HG03175 (cell line): ENCODE measurements around the gene IDUA.

Experiments
- ATAC-seq: cut with Tn5 transposase; IDR thresholded peaks from one replicate; pipeline ENCODE4 v1.9.1; 2021; ENCODE audit warnings: mild to moderate bottlenecking, moderate library complexity; ENCODE audit not compliant: unreplicated experiment

The IDUA gene

DNA sequence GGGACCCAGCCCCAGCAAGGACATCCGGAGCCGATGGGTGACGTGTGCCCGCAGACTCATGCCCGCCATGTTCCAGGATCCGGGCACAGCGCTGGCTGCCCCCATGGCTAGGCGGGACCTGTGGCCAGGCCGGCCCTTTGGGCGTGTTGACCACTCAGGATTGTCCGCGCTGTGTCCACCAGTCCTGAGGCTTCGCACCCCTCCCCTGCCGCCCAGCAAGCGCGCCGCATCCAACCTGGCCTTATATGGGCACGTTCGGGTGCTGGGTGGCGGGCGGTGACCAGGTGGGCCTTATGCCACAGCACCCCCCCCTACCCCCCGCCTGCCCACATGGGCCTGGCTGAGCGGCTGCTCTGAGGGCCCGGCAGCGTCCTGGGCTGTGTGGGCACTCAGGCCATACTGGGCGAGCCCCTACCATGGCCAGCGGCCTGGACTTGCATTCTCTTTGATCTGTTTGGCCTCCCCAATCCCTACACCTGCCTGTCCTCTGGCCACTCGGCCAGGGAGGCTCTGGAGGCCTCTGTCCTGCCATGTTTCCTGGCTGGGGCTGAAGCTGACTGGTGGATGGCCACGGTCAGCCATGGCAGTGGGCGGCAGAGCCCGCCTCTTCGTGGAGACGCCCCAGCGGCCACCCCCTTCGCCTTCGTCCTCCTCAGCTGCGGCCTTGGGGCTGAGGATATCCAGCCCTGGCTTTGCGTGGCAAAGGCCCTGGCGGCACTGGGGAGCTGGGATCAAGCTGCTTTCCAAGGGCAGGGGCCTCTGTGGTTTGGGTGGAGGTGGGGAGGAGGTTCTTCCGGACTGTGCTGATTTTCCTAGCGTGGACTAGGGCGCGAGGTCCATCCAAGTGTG, 26.6 kb downstream of the IDUA start:
- ATAC-seq, result no peak

DNA sequence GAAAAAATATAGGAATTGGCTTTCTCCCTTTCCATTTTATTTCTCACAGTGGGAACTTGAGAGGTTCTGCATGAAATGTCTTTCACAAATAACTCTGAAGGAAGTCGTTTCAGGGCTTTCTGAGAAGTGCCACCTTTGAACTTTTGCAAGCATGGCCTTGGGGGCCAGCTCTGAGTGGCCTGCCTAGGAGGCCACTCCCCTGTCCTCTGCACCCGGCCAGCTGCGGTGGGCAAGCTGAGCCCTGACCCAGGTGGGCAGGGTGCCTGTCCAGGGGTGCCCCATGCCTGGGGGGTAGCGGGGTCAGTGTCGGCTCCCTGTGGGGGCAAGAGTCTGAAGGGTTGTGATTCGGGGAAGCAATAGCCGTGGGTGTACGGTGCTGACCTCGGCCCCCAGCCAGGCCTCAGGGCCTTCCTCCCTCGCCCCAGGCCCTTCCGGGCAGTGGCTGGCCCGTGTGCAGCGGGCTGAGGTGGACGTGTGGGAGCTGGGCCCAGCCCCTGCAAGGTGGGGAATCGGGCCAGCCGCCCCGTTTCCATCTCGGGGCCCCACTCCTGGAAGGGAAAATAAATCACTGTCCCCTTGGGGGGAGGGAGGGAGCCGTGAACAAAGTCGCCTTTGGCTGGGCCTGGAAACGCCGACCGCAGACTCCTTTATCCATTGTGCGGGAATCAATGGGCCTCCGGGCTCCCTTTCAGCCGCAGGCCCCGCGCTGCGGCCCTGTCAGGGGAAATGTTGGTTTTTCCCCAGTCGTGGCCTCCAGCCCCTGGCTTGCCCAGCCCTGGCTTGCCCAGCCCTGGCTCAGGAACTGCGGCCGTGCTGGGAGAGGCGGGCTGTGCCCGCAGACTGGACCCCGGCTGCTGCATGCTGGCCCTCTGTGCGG, 27.7 kb downstream of the IDUA start:
- no peak for ATAC-seq

DNA sequence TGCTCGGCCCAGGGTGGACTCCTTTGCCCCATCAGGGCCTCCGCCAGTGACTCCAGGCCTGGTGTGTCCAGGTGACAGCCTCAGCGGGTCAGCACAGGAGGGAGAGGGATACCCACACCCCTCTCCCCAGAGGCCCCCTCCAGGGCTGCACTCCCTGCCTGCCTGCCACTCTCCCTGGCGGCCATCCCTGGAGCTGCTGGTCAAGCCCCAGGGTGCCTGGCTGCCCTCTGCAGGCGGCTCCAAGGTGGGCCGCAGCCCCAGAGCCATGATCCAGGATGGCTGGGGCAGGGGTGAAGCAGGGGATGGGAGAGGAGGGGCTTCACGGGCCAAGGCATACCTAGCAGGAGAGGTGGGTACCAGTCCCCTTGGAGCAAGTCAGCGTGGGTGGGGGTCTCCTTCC, 28.3 kb downstream of the IDUA start:
- no peak for ATAC-seq

DNA sequence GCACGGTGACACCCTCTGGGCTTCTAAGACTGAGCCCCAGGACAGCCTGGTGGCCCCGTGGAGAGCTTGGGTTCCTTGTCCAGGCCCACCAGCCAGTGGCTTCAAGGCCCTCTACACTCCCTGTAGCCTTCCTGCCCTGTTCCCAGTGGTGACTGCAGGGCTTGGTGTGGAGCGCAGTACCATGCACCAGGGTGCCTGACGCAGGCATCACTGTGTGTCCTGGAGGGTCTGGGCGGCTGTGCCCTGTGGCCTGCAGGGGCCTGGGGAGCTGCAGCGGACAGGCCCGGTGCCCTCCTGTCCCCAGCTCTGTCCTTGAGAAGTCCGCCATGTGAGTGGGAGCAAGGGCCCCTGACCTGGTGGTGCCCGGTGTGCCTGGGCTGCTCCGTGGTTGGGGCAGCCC, 28.9 kb downstream of the IDUA start:
- no peak for ATAC-seq

DNA sequence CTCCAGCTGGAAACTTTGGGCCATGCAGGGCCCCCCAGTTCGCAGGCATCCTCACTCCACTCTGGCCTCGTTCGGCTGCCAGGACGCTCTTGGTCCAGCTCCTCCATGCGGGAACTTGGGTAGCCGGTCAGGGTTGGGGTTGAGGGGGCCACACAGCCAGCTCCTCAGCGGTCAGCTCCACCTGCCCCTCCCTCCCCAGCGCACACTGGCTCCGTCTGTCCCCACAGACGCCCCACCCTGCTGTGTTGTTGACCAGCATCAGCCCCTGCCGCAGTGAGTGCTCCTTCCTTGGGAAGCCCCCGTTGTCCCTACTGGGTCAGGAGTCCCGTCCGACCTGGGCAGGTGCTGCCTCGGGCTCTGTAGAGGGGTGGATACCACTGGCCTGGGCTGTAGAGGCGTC, 30.4 kb downstream of the IDUA start:
- ATAC-seq, result no peak

DNA sequence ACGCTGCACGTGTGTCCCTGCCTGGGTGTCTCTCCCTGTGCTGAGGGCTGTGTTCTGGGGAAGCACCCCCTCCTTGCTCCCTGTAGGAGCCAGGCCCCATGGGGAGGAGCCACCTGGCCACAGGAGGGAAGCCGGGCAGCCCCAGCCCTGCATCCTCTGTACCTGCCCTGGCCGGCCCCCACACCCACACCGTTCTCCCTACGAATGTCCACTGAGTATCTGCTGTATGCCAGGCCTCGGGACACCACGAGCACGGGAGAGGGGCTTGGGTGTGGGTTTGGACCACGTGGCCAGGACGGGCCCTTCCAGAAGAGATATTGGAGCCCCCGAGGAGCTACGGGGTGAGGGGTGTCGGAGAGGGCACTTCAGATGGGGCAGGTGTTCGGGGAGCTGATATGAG, 30.9 kb downstream of the IDUA start:
- ATAC-seq, result no peak

DNA sequence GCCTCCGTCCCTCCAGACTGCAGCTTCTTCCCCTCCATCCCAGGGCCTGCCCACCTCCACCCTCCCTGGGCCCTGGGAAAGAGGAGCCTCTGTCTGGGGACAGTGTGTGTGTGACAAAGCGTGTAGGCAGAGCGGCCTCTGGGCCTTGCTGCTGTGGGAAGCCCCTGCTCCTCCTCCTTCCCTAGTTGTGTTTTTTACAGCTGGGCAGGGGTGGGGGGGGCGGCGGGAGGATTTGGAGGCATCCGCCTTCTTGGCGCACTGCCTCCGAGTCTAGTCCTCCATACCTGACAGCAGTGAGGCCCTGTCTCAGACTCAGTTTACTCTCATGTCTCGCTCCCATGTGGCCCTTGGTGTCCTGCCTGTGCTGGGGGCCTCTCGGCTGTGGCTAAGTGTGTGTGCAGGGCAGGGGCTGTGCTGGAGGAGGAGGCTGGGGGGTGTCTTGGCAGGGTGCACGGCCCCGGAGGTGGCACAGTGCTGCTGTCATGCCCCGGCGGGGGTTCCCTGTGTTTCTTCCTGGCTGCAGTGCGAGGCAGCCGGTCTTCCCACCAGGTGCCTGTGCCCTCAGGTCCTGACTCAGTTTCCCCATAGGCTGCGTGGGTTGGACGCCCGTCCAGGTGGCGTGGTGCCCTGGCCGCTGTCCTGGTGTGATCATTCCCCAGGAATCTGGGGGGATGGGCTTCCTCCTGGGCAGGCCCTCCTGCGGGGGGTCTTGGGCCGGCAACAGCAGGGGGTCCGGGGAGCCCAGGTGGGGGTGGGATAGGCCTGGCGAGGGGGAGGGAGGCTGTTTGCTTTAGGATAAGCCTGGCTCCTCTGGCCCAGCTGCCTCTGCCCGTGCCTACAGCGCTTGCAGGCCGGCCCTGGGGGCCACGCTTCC, 31.5 kb downstream of the IDUA start:
- ATAC-seq, result no peak

DNA sequence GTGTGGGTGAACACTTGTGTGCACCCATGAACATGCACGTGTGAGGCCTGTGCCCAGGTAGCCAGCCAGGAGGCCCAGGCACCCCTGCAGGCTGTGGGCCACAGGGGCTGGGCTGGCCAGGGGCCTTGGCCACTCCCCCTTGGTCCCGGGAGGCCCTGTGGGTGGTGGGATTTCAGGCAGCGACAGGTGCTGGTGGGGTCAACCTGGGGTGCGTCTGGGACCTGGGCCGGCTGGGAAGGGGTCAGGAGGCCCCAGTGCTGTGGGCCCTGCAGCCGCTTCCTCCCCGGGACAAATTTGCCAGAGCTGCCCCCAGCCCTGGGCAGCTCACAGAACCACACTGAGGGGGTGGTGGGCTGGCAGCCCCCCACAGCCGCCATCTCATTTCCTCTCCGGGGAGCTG, 32.5 kb downstream of the IDUA start:
- no peak for ATAC-seq

DNA sequence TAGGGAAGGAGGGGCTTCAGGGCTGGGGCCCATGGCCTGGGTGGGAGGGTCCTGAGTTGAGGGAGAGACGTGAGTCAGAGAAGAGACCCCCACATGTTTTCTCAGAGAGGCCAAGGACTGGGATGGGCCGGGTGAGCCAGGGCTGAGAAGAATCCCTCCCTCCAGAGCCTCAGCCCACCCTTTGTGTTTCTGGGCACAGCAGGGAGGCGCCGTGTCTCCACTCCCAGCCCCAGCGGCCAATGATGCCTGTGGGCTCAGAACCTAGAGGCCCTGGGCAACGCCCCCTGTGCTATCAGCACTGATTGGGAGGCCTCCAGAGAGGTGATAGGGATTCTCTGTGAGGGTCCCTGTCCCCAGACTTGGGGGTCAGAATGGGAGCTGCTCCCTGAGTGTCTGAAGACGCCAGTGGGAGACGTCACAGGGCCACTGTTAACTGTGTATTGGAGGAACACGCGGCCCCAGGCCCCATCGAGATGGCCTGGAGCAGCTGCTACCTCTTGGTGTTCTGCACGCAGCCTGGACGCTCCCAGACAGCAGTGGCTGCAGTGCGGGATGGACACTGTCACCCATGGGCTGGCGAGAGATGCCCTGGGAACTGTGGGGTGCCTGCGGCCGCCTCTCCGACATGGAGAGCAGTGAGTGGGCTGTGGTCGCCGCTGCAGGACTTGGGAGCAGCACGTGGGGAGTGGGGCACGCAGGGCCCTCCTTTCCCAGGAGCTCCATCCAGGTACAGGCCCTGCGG, 33.1 kb downstream of the IDUA start:
- no peak for ATAC-seq

DNA sequence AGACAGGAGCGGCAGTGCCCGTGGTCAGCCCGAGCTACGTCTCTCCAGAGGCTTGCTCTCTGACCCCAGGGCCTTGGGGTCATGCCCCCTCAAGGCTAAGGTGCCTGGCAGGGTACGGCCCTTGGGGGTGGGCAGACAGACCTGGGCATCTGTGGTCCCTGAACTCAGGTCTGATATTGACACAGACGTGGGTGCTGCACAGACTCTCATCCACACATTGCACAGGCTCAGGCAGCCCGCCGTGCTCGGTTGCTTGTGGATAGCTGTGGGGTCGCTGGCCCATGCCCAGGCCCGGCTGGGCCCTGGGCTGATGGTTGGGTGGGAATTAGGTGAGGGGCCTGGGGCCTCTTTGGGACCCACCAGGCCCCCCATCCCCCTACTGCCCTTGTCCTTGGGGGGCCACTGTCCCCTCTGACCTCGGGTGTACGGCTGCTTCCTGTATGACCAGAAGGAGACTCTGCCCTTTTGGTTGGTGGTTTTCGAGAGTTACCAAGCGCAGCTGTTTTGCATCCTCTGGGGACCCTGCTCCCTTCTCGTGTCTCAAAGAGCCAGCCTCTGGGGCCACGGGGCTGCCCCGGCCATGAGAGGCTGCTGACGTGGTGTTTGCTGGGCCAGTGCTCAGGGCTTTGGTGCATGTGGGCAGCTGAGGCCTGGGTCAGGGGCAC, 34.7 kb downstream of the IDUA start:
- peak; percentile 81 for ATAC-seq

DNA sequence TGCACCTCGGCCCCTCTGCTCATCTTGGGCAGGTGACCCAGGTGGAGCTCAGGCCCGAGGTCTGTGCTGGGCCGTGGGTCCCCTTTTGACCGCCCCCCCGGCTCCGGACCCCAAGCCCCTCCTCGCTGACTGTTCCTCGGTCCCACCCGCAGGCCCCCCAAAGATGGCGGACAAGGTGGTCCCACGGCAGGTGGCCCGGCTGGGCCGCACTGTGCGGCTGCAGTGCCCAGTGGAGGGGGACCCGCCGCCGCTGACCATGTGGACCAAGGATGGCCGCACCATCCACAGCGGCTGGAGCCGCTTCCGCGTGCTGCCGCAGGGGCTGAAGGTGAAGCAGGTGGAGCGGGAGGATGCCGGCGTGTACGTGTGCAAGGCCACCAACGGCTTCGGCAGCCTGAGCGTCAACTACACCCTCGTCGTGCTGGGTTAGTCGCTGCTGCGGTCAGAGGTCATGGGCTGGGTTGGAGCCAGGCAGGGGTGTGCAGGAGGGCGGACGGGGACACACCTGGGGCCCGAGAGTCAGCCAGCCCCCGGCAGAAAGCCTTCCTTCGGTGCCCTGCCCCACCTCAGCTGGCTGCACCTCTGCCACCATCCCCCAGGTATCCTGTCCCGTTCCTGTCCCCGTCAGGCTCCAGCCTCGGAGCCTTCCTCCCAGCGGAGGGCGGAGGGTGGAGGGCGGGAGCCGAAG, 35.4 kb downstream of the IDUA start:
- ATAC-seq, result no peak

DNA sequence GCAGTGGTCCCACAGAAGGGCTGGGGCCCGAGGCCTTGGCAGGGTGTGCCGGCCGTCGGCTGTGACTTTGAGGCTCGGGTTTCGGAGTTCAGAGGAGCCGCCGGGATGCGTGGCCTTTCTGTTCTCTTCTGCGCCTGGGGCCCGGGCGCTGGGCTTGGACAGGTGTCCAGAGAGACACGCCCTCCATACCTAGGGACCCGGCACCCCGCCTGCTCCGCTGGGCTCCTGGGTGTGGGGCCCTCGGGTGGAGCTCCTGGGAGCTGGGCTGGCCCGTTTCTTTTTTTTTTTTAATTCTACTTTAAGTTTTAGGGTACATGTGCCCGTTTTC, 35.9 kb downstream of the IDUA start:
- ATAC-seq, result no peak

DNA sequence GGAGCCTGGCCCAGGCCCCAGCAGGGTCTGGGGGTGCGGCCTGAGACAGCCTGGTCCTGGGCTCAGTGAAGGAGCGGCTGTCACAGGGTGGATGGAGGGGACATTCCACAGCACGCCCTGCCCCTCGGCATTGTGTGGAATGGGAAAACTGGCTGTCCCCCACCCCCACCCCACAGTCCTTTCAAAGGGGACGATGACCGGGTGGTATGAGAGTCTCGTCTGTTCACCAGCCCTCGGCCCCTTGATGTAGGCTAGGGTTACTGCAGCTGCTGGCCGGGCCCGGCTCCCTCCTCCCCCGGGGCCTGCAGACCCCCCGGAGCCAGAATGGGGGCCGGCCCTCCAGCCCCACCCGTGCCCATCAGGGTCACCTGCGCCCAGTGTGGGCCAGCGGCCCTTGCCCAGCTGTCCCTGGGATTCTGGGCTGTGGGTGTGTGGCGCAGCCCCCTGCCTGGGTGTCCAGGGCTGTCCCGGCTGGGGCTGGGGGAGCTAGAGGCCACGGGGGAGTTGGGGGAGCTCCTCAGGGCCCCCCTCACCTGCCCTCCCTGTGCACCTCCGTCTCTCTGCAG, 36.3 kb downstream of the IDUA start:
- no peak for ATAC-seq

DNA sequence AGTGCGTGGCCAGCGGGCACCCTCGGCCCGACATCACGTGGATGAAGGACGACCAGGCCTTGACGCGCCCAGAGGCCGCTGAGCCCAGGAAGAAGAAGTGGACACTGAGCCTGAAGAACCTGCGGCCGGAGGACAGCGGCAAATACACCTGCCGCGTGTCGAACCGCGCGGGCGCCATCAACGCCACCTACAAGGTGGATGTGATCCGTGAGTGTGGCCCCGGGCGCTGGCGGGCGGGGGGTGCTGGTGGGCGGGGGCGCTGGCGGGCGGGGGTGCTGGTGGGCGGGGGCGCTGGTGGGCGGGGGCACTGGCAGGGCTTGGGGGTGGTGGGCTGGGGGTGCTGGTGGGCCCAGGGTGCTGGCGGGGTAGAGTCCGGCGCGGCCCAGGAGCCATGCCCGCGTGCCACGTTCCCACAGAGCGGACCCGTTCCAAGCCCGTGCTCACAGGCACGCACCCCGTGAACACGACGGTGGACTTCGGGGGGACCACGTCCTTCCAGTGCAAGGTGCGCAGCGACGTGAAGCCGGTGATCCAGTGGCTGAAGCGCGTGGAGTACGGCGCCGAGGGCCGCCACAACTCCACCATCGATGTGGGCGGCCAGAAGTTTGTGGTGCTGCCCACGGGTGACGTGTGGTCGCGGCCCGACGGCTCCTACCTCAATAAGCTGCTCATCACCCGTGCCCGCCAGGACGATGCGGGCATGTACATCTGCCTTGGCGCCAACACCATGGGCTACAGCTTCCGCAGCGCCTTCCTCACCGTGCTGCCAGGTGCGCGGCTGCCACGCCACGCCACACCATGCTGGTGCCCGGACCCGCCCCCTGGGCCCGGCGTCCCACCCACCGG, 37.3 kb downstream of the IDUA start:
- ATAC-seq, result no peak

DNA sequence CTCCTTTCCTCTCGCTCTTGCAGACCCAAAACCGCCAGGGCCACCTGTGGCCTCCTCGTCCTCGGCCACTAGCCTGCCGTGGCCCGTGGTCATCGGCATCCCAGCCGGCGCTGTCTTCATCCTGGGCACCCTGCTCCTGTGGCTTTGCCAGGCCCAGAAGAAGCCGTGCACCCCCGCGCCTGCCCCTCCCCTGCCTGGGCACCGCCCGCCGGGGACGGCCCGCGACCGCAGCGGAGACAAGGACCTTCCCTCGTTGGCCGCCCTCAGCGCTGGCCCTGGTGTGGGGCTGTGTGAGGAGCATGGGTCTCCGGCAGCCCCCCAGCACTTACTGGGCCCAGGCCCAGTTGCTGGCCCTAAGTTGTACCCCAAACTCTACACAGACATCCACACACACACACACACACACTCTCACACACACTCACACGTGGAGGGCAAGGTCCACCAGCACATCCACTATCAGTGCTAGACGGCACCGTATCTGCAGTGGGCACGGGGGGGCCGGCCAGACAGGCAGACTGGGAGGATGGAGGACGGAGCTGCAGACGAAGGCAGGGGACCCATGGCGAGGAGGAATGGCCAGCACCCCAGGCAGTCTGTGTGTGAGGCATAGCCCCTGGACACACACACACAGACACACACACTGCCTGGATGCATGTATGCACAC, 38.2 kb downstream of the IDUA start:
- ATAC-seq, result no peak

DNA sequence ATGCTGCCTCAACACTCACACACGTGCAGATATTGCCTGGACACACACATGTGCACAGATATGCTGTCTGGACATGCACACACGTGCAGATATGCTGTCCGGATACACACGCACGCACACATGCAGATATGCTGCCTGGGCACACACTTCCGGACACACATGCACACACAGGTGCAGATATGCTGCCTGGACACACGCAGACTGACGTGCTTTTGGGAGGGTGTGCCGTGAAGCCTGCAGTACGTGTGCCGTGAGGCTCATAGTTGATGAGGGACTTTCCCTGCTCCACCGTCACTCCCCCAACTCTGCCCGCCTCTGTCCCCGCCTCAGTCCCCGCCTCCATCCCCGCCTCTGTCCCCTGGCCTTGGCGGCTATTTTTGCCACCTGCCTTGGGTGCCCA, 39.3 kb downstream of the IDUA start:
- ATAC-seq, result peak; percentile 54

DNA sequence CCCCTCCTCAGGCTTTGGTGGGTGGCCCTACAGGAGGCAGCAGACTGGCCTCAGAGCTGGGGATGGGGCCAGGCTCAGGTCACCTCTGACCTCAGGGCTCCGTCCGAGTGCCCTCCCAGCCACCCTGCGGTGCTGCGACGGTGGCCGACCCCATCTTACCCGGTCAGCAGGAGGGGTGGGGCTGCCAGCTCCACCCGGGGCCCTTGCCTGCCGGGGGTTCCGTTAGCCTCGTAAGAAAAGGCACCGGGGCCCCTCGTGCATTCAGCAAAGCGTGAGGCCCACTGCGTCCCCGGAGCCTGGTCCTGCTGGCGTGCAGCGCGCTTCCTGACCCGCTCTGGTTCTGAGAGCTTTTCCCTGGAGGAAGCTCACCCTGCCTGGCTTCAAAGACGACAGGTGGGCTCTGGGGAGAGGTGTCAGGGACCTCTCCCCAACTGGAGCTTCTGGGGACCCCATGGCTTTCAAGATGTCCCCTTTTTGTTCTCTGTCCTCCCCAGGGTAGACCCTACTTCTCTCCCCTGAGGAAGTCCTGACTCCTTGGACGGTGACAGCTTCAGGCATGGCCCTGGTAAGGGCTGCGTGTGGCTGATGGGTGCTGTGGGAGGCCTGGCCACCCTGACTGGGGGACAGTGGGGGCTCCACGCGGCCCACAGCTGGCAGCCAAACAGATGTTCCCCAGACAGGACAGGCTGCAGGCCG, 40.5 kb downstream of the IDUA start:
- ATAC-seq, result no peak
